A549 (cell line): ENCODE measurements around the gene NUCKS1.

Experiments
- POLR2A ChIP-seq: IDR thresholded peaks from 2 replicates; pipeline ENCODE4 v1.6.1; 2012; ENCODE audit warnings: mild to moderate bottlenecking, low read length
- TF ChIP-seq, protein P1 (sequence below): fragments of >200 bp; sonication (Bioruptor Twin); formaldehyde crosslinking; IDR thresholded peaks from 3 replicates; pipeline ENCODE4 v1.5.1; 2016

DNA sequence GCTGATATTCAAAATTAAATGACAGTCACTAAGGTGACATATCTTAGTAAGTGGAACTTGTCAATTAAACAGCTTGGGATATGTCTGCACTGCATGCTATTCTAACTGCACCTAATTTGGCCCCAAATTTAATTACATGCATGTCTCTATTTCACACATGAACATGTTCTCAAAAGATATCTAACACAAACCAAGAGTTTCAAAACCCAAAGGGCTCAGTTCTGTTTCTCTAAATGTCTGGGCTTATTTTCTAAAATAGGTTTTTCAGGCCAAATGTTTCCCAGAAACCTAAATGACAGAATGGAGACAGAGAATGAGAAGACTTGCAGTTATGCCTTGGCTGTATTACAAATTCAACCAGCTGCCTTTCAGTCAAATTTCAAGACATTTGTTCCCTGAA is 14.0 kb upstream of the NUCKS1 start:
- TF ChIP-seq, protein P1, sequence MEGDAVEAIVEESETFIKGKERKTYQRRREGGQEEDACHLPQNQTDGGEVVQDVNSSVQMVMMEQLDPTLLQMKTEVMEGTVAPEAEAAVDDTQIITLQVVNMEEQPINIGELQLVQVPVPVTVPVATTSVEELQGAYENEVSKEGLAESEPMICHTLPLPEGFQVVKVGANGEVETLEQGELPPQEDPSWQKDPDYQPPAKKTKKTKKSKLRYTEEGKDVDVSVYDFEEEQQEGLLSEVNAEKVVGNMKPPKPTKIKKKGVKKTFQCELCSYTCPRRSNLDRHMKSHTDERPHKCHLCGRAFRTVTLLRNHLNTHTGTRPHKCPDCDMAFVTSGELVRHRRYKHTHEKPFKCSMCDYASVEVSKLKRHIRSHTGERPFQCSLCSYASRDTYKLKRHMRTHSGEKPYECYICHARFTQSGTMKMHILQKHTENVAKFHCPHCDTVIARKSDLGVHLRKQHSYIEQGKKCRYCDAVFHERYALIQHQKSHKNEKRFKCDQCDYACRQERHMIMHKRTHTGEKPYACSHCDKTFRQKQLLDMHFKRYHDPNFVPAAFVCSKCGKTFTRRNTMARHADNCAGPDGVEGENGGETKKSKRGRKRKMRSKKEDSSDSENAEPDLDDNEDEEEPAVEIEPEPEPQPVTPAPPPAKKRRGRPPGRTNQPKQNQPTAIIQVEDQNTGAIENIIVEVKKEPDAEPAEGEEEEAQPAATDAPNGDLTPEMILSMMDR, result no peak
- TF ChIP-seq POLR2A, result no peak
